Ishikawa (cell line): ENCODE results near the gene C11orf21.

Experiments used
- CEBPB ChIP-seq: IDR thresholded peaks from 2 replicates; pipeline ENCODE4 v1.6.1; 2012
- CREB1 ChIP-seq: IDR thresholded peaks from 2 replicates; pipeline ENCODE4 v1.6.1; 2012; ENCODE audit warnings: low read depth
- EGR1 ChIP-seq: IDR thresholded peaks from 2 replicates; pipeline ENCODE4 v1.6.1; 2012
- EP300 ChIP-seq: IDR thresholded peaks from 2 replicates; pipeline ENCODE4 v1.6.1; 2012; ENCODE audit warnings: borderline replicate concordance
- FOXM1 ChIP-seq: IDR thresholded peaks from 2 replicates; pipeline ENCODE4 v1.6.1; 2012; ENCODE audit warnings: low read depth, borderline replicate concordance
- NFIC ChIP-seq: IDR thresholded peaks from 2 replicates; pipeline ENCODE4 v1.6.1; 2012
- RAD21 ChIP-seq: IDR thresholded peaks from 2 replicates; pipeline ENCODE4 v1.6.1; 2012; ENCODE audit warnings: low read depth
- REST ChIP-seq: IDR thresholded peaks from 2 replicates; pipeline ENCODE4 v1.6.1; 2012; ENCODE audit warnings: low read depth, mild to moderate bottlenecking
- TAF1 ChIP-seq: IDR thresholded peaks from 2 replicates; pipeline ENCODE4 v1.6.1; 2012; ENCODE audit warnings: low read depth, mild to moderate bottlenecking
- TCF12 ChIP-seq: IDR thresholded peaks from 2 replicates; pipeline ENCODE4 v1.6.1; 2012; ENCODE audit warnings: low read depth
- TEAD4 ChIP-seq: IDR thresholded peaks from 2 replicates; pipeline ENCODE4 v1.6.1; 2012
- USF1 ChIP-seq: IDR thresholded peaks from 2 replicates; pipeline ENCODE4 v1.6.1; 2012
- YY1 ChIP-seq: IDR thresholded peaks from 2 replicates; pipeline ENCODE4 v1.6.1; 2012; ENCODE audit warnings: low read depth
- ZBTB7A ChIP-seq: IDR thresholded peaks from 2 replicates; pipeline ENCODE4 v1.6.1; 2012; ENCODE audit warnings: low read depth
- TF ChIP-seq, protein P1 (sequence below): IDR thresholded peaks from 2 replicates; pipeline ENCODE4 v1.6.1; 2012

C11orf21 gene

GRCh38 chr11:2318123-2318522 is 16.4 kb upstream of the C11orf21 start:
- TF ChIP-seq YY1: no peak

DNA sequence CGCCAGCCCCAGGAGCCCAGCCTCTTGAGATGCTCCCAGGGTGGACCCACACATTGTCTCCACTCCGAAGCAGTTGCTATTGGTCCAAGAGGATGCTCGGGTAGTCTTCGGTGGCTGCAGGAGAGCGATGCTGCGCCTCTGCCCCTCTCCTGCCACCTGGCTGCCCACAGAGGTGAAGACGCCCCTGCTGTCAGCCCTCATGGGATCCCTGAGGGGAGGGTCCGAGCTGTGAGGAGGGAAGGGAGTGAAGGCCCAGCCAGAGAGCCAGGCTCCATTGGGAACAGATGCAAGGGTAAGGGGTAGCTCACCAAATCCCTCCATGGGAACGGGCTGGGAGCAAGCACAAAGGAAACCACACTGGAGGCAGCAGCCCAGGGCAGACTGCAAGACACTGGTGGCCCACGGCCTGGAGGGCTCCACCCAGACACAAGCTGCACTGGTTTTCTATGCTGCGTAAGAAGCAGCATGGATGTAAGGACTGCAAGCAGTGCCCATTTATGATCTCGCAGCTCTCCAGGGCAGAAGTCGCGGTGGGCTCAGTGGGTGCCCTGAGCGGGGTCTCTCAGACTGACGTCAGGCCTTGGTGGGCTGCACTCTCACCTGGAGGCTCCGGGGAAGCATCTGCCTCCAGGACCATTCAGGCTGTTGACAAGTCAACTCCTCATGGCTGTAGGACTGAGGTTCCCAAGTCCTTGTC is 15.8 kb upstream of the C11orf21 start:
- TF ChIP-seq USF1 (no peak), REST (no peak), RAD21 (no peak), TCF12 (no peak), EP300 (no peak), ZBTB7A (no peak), CREB1 (no peak), EGR1 (no peak), CEBPB (no peak), TEAD4 (no peak), YY1 (no peak), FOXM1 (no peak), TAF1 (no peak), NFIC (no peak)
- TF ChIP-seq, protein P1, sequence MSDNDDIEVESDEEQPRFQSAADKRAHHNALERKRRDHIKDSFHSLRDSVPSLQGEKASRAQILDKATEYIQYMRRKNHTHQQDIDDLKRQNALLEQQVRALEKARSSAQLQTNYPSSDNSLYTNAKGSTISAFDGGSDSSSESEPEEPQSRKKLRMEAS: no peak

DNA sequence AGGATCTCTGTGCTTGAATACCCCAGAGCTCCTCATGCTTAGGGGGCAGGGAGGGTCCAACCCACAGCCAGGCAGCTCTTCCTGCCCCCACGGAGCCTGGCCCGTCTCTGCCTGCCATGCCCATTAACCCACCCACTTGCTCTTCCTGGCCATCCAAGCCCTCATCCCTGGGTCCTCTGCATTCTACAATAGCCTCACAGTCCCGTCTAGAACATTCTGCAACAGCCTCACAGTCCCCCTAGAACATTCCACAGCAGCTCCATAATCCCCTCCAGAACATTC is 15.2 kb upstream of the C11orf21 start:
- TF ChIP-seq EP300: no peak
- no peak for TF ChIP-seq FOXM1
- TF ChIP-seq YY1: no peak
- no peak for TF ChIP-seq TCF12
- TF ChIP-seq REST: no peak
- TF ChIP-seq NFIC: no peak
- TF ChIP-seq CEBPB: no peak
- no peak for TF ChIP-seq ZBTB7A
- TF ChIP-seq USF1: no peak
- no peak for TF ChIP-seq TEAD4
- no peak for TF ChIP-seq CREB1
- TF ChIP-seq EGR1: no peak
- TF ChIP-seq TAF1: no peak
- TF ChIP-seq, protein P1: no peak
- no peak for TF ChIP-seq RAD21

DNA sequence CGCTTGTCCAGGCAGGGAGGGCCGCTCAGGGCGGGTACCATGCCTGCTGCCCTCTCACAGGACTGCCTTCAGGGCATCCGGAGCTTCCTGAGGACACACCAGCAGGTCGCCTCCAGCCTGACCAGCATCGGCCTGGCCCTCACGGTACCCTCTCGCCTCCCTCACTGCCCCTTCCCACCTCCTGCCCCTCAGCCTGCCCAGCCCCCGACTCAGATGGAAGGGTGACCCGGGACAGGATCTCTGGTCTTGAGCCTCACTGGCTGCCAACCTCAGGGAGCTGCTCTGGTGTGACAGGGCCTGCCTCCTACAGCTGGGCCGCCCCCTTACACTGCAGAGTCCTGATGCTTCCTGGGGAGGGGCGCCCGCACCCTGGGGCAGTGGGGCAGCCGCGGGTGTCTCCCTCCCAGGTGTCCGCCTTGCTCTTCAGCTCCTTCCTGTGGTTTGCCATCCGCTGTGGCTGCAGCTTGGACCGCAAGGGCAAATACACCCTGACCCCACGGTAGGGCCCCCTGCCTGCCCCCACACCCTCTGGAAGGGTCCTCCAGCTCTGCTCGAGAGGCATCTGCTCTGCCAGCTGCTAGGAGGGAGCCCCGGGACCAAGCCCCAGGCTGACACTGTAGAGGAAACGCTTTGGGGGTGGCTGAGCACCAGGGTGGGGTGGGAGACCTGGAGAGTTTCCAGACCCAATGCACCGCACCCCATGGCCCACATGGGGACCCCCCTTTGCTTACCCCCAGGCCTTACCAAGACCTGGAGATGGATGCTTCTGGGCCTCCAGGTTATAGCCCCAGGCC is 14.6 kb upstream of the C11orf21 start:
- TF ChIP-seq TEAD4 (no peak), CEBPB (no peak), EP300 (no peak), NFIC (no peak), REST (no peak), RAD21 (no peak), TAF1 (no peak), USF1 (no peak), ZBTB7A (no peak)
- TF ChIP-seq, protein P1: no peak
